ENCODE results near the gene P4HA3.

The P4HA3 gene

GRCh38 chr11:74267014-74267413, 44.4 kb downstream of the P4HA3 start:
- DNase-seq (ENCODE audit: low read depth, low spot score): no peak

DNA sequence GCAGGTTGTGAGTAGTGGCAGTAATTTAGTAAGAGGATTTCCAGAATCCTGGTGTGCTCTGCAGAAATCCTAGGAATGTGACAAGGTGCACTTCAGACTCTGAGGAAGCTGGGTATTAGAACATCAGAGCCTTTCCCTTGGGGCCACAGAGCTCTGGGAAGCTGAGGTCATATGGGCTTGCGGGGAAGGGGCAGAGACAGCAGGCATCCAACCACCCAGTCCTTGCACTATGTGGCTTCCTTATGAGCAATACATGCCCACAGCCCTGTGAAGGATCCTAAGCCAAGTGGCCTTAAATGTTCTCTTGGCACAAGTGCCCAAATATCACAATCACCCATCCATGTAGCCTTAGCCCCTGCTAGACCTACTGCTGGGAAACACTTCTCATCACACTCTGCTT, 46.2 kb downstream of the P4HA3 start:
- DNase-seq (ENCODE audit: low read depth, low spot score): no peak

DNA sequence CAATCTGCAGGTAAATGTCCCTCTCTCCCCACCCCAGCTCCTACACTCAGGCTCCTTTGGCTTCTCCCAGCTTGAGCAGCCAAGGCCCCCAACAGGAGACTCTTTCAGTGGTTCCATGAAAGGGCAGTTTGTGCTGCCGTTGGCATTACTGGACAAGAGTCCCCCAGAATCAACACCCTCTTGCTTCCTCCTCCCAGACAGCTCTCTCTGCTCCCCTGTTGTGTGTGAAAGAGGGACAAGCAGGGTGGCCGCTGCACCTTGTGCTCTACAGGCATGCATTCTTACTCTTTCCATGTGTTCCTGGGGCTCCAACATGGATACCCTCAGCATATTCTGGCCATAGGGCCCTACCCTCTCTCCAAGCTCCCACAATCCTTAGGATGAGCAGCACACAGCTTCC, 48.7 kb downstream of the P4HA3 start:
- DNase-seq (ENCODE audit: low read depth, low spot score): no peak

GRCh38 chr11:74257959-74258553, 53.4 kb downstream of the P4HA3 start:
- DNase-seq (ENCODE audit: low read depth, low spot score): peak; percentile 78

GRCh38 chr11:74256378-74257133, 54.9 kb downstream of the P4HA3 start:
- DNase-seq (ENCODE audit: low read depth, low spot score): no peak

DNA sequence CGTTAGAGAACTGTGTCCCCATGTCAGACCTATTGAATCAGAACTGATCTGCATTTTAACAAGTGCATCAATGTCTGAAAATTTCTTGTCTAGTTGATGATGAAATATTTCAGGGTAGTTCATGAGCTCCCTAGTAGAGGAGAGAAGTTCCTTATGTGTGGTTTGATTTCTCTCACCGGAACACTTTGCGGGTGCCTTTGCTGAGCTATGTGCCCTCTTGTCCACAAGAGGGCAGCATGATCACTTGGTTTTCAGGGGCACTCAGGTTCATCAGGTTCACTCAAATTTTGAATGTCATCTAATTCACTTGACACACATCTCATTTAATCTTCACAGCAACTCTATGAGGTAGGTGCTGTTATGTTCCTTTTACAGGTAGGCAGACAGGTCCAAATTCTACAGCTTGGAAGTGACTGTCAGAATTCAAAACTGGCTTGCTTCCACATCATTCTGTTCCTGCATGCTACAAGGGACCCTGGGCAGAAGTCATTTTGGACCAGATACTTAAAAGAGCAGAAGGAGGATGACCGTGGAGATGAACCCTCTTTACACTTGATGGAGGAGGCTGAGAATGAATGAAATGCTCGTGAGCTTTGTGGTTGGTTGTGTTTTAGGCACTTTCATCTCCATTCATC, 55.6 kb downstream of the P4HA3 start:
- no peak for DNase-seq (ENCODE audit: low read depth, low spot score)

- DNase-seq (ENCODE audit: low read depth, low spot score): no peak
Observed at GRCh38 chr11:74253361-74253760, 58.1 kb downstream of the P4HA3 start.

DNA sequence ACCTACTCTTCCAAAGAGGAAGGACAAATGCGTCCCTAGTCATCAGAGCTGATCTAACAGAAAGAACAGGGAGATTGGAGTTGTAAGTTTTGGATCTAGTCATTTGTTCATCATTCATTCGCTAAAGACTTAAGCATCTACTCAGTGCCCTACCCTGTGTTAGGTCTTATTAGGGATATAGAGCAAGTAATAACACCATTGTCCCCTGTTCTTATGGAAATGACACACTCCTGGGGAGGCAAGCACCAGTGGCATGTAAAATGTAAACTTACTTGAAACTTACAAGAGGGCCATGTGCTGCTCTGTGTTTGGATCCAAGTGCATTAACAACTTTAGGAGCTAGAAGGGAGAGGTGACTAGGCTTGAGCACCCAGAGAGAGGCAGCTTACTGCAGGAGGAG, 61.9 kb downstream of the P4HA3 start:
- DNase-seq (ENCODE audit: low read depth, low spot score): no peak

- no peak for DNase-seq (ENCODE audit: low read depth, low spot score)
Observed at GRCh38 chr11:74248469-74248868, 63.0 kb downstream of the P4HA3 start.

GRCh38 chr11:74238243-74238642, 73.2 kb downstream of the P4HA3 start:
- DNase-seq (ENCODE audit: low read depth, low spot score): no peak

GRCh38 chr11:74237541-74237940, 73.9 kb downstream of the P4HA3 start:
- no peak for DNase-seq (ENCODE audit: low read depth, low spot score)

- no peak for DNase-seq (ENCODE audit: low read depth, low spot score)
Observed at GRCh38 chr11:74235121-74235520, 76.3 kb downstream of the P4HA3 start.

- DNase-seq (ENCODE audit: low read depth, low spot score): no peak
Observed at GRCh38 chr11:74233683-74234082, 77.8 kb downstream of the P4HA3 start.

- no peak for DNase-seq (ENCODE audit: low read depth, low spot score)
Observed at GRCh38 chr11:74232311-74232950, 79.0 kb downstream of the P4HA3 start.

DNA sequence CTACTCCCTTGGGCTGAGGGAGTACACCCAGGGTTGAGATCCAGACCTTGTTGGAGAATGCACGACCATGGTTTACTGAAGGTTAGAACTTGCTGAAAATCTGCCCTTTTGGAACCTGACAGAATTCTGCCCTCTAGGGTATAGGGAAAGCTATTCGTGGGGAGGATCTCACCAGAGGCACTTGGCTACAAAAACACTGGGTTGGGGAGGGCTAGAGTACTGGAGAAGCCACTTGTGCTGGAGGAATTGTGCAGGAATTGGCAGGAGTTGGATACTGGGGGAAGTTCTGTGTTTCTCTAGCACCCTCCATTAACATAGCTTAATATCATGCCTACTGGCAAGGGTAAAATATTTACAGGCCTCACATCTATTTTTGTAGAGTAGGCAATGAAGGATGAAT, 84.5 kb downstream of the P4HA3 start:
- no peak for DNase-seq (ENCODE audit: low read depth, low spot score)

GRCh38 chr11:74225565-74225964, 85.9 kb downstream of the P4HA3 start:
- no peak for DNase-seq (ENCODE audit: low read depth, low spot score)

- DNase-seq (ENCODE audit: low read depth, low spot score): no peak
Observed at GRCh38 chr11:74221816-74222215, 89.6 kb downstream of the P4HA3 start.

- DNase-seq (ENCODE audit: low read depth, low spot score): no peak
Observed at GRCh38 chr11:74220376-74220775, 91.1 kb downstream of the P4HA3 start.

Data from smooth muscle cell of the brain vasculature (primary cell).